IMR-90 (cell line): ENCODE measurements around the gene MPND.
A peak's percentile ranks its signal among the peaks of the same experiment; 100 is the strongest.

ENCODE experiments used
- BHLHE40 ChIP-seq: fragments of 150-350 bp; IDR thresholded peaks from 2 replicates; pipeline ENCODE4 v1.6.1; 2016; ENCODE audit warnings: mild to moderate bottlenecking, low read depth, low read length
- ELK1 ChIP-seq: fragments of 150-350 bp; IDR thresholded peaks from 2 replicates; pipeline ENCODE4 v1.6.1; 2016; ENCODE audit warnings: low read depth, mild to moderate bottlenecking, low read length, moderate library complexity, borderline replicate concordance
- MAFK ChIP-seq: IDR thresholded peaks from 2 replicates; pipeline ENCODE4 v1.6.1; 2012; ENCODE audit warnings: low read depth, low read length, improper control_type of control experiment
- NFE2L2 ChIP-seq: fragments of 150-350 bp; IDR thresholded peaks from 2 replicates; pipeline ENCODE4 v1.6.1; 2016; ENCODE audit warnings: low read depth, mild to moderate bottlenecking, low read length
- POLR2A ChIP-seq: IDR thresholded peaks from 2 replicates; pipeline ENCODE4 v1.6.1; 2012; ENCODE audit warnings: mild to moderate bottlenecking, low read depth, low read length
- RAD21 ChIP-seq: IDR thresholded peaks from 2 replicates; pipeline ENCODE4 v1.6.1; 2012; ENCODE audit warnings: low read length, improper control_type of control experiment
- RCOR1 ChIP-seq: IDR thresholded peaks from 2 replicates; pipeline ENCODE4 v1.6.1; 2012; ENCODE audit warnings: mild to moderate bottlenecking, low read length, improper control_type of control experiment; ENCODE audit not compliant: insufficient replicate concordance
- RFX5 ChIP-seq: IDR thresholded peaks from 2 replicates; pipeline ENCODE4 v1.8.0; 2012; ENCODE audit warnings: low read depth, mild to moderate bottlenecking, low read length, moderate library complexity
- USF2 ChIP-seq: fragments of 150-350 bp; IDR thresholded peaks from 2 replicates; pipeline ENCODE4 v1.6.1; 2017; ENCODE audit warnings: mild to moderate bottlenecking, antibody characterized with exemption, low read length, low read depth
- TF ChIP-seq, protein P1 (sequence below): conservative IDR thresholded peaks from 2 replicates; pipeline ENCODE4 v1.5.1; 2012; ENCODE audit warnings: mild to moderate bottlenecking, low read depth, low read length, improper control_type of control experiment

DNA sequence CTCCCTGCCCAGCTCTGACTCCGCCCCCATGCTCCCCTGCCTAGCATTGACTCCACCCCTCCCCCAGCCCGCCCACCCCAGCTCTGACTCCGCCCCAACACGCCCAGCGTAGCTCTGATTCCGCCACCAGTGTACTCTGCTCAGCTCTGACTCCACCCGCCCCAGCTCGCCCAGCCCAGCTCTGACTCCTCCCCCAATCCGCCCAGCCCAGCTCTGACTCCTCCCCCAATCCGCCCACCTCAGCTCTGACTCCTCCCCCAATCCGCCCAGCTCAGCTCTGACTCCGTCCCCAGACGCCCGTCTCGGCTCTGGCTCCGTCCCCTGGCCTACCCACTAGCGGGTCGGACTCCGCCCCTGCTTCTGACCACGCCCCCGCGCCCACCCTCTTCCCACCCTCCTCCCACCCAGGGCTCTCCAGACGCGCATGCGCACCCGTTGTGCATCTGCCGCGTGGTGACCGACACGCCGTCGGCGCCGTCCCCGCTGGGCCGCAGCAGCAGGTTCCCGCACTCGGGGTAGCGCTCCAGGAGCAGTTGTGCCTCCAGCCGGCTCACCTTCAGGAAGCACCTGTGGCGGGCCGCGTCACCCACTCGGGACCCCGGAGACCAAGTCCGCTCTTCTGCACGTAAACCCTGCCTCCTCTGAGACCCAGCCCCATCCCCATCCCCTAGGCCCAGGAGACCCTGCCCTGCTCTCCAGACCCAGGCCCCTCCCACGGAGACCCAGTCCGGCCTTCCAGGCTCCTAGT, 14.9 kb upstream of the MPND start:
- TF ChIP-seq RCOR1 (no peak), ELK1 (no peak), RAD21 (no peak), USF2 (no peak), RFX5 (no peak), POLR2A (no peak), BHLHE40 (no peak), MAFK (no peak), NFE2L2 (no peak)
- TF ChIP-seq, protein P1, sequence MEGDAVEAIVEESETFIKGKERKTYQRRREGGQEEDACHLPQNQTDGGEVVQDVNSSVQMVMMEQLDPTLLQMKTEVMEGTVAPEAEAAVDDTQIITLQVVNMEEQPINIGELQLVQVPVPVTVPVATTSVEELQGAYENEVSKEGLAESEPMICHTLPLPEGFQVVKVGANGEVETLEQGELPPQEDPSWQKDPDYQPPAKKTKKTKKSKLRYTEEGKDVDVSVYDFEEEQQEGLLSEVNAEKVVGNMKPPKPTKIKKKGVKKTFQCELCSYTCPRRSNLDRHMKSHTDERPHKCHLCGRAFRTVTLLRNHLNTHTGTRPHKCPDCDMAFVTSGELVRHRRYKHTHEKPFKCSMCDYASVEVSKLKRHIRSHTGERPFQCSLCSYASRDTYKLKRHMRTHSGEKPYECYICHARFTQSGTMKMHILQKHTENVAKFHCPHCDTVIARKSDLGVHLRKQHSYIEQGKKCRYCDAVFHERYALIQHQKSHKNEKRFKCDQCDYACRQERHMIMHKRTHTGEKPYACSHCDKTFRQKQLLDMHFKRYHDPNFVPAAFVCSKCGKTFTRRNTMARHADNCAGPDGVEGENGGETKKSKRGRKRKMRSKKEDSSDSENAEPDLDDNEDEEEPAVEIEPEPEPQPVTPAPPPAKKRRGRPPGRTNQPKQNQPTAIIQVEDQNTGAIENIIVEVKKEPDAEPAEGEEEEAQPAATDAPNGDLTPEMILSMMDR = 0 out of 2 replicates have a peak, but pooled peaks have one; percentile 31
